ENCODE measurements around the gene CDC5L. TPM values are rescaled to one million over a fixed set of nuclear protein-coding genes. Genes with fewer than 3 reads are reported as not detected.

CDC5L gene
- total RNA-seq, 4 donors from 2014 or later = 9.9 to 23.1 (median 15.3) TPM

DNA sequence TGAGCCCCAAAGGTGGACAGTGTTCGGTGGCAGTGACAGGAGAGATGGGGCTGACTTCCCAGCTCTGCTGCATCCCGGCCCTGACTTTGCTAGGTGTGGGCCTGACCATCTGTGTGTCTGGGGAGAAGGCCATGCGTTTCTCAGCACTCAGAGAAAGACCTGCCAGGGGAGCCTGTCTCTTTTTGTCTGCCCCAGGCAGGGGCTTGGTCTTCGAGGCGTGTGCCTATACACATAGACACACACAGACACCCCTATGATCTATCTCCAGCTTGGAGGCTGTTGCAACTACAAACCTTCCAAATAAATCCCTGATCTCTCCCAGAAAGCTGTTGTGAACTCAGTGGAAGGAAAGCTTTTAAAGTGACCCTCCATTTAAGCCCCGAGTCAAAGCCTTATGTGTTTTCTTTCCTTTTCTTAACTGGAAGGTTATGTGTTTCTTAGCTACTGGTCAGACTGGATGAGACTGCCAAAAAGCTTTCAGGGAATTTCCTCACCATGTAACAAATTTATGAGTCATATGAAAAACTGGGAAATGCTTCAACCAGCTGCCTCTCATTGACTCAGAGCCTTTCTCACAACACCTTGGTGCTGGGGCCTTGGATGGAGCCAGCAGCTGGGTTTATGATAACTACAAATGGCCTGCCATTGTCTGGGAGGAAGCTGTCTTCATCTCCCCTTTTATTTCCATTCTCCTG lies 102.6 kb downstream of the CDC5L start:
- DNase-seq = no peak
- Histone ChIP-seq H3K4me3 (no peak overlapping the region), H3K9me3 (no peaks in the 10 kb centered on the region), H3K4me1 (no peaks in the 10 kb centered on the region), H3K36me3 (no peaks in the 10 kb centered on the region), H3K27me3 (no peaks in the 10 kb centered on the region), H3K27ac (peak overlapping the region in 3 of 4 donors; percentile 12 to 39 (median 30))
- TF ChIP-seq POLR2A (IDR thresholded peaks at IDR 0.05) = no peak
- TF ChIP-seq, protein P1, sequence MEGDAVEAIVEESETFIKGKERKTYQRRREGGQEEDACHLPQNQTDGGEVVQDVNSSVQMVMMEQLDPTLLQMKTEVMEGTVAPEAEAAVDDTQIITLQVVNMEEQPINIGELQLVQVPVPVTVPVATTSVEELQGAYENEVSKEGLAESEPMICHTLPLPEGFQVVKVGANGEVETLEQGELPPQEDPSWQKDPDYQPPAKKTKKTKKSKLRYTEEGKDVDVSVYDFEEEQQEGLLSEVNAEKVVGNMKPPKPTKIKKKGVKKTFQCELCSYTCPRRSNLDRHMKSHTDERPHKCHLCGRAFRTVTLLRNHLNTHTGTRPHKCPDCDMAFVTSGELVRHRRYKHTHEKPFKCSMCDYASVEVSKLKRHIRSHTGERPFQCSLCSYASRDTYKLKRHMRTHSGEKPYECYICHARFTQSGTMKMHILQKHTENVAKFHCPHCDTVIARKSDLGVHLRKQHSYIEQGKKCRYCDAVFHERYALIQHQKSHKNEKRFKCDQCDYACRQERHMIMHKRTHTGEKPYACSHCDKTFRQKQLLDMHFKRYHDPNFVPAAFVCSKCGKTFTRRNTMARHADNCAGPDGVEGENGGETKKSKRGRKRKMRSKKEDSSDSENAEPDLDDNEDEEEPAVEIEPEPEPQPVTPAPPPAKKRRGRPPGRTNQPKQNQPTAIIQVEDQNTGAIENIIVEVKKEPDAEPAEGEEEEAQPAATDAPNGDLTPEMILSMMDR (IDR thresholded peaks at IDR 0.05) = no peak

DNA sequence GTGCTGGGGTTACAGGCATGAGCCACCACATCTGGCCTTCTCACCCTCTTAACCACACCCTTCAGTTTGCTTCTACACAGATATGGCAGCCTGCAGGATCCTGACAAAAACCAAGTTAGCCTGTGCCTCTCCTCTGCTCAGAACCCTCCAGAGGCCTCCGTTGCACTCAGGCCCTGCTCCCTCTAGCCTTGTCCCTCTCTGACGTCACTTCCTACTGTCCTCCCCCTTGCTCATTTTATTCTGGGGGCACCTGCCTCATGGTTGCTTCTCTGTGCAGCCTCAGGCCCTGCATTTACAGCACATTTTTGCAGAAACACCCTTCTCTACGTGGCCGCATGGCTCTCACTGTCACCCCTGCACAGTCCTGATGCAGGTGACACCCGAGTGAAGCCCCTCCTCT lies 105.6 kb downstream of the CDC5L start:
- no peak overlapping the region for H3K27ac ChIP-seq
- no peak for TF ChIP-seq POLR2A (IDR thresholded peaks at IDR 0.05)
- TF ChIP-seq, protein P1 (IDR thresholded peaks at IDR 0.05) = no peak
- H3K36me3 ChIP-seq = no peaks in the 10 kb centered on the region

DNA sequence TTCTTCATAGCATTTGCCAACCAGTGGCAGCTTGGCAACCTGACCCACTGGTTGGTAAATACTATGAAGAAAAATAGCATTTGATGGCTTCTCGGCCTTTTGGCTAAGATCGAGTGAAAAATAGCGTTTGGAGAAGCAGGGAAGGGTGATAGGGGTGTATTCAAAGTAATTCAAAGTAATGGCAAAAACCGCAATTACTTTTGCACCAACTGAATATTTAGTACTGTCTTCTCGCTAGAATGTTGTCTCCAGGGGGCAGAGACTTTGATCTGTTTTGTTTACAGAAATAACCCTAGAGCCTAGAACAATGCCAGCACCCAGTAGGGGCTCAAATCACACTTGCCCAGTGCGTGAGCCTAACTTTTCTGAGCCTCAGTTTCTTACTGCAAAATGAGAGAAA lies 106.1 kb downstream of the CDC5L start:
- no peaks in the 10 kb centered on the region for H3K9me3 ChIP-seq
- no peaks in the 10 kb centered on the region for H3K36me3 ChIP-seq
- H3K27me3 ChIP-seq = no peaks in the 10 kb centered on the region
- no peak overlapping the region for H3K27ac ChIP-seq
- no peak overlapping the region for H3K4me3 ChIP-seq
- H3K4me1 ChIP-seq = no peaks in the 10 kb centered on the region
- no peak for DNase-seq
- no peak for TF ChIP-seq POLR2A (IDR thresholded peaks at IDR 0.05)
- TF ChIP-seq, protein P1 (IDR thresholded peaks at IDR 0.05) = no peak

More for the DNA sequence above, 105.6 kb downstream of the CDC5L start:
- Histone ChIP-seq H3K4me3 (no peak overlapping the region), H3K9me3 (no peaks in the 10 kb centered on the region), H3K27me3 (no peaks in the 10 kb centered on the region), H3K4me1 (no peaks in the 10 kb centered on the region)
- no peak for DNase-seq

DNA sequence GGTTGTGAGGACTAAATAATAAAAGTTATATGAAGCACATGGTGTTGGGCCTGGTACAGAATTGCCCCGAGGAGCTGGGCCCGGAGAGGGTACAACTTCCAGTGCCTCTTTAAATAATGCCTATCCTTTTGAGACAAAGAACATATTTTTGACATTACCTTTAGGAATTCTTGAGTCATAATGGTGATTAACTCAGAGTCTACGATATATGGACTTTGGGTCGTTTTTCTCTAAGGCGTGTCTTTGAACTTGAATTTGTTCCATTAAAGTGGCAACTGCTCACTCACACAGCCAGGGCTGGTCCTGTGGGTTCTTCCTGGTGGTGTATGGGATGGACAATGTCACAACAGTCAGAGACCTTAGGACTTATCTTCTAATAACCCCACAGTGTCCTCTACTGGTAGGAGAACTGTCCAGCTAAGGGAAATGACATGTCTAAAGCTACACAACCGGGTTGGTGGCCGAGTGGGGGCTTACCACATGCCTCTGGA lies 106.5 kb downstream of the CDC5L start:
- H3K9me3 ChIP-seq = no peaks in the 10 kb centered on the region
- TF ChIP-seq, protein P1 (IDR thresholded peaks at IDR 0.05) = peak in 3 of 6 experiments; percentile 27 to 39 (median 37)
- no peak for TF ChIP-seq POLR2A (IDR thresholded peaks at IDR 0.05)
- no peaks in the 10 kb centered on the region for H3K27me3 ChIP-seq
- DNase-seq = no peak
- H3K36me3 ChIP-seq = no peaks in the 10 kb centered on the region
- H3K27ac ChIP-seq = no peak overlapping the region
- no peaks in the 10 kb centered on the region for H3K4me1 ChIP-seq
- no peak overlapping the region for H3K4me3 ChIP-seq

DNA sequence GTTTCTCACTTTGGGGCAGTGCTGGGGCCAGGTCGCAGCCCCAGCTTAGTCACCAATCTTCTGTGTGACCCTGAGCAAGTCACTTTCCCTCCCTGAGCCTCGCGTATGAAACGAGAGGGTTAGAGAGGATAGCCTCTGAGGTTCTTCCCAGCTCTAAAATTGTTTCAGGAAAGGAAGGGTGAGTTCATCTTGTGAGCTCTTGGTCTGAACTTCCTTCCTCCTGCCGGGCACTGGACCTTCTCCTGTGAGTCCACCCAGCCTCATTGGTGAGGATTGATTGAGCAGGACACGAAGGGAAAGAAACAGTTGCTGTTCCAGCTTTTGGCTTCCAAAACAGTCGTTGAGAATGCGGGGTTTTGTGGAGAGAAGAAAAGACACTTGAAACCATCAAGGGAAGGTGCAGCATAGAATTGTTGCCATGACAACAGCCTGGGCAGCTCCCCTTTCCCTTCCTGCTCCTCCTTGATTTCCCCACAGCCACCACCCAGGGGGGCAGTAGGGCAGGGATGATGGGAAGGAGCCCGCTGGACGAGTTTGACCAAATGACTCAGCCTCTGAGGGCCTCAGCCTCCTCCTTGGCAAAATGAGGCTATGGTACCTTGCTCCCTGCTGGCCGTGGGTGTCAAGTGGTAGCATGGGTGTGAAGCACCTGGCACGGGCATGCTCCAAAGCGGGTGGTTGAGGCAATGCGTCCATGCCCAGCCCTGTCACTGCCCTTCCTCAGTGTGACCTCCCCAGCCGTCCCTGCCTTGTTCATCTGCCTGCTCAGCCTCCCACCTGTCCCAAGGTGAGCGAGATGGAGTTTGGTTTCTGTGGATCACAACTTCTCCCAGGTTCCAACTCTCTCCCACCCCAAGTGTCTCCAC lies 107.8 kb downstream of the CDC5L start:
- Histone ChIP-seq H3K36me3 (no peaks in the 10 kb centered on the region), H3K27ac (no peak overlapping the region), H3K27me3 (no peaks in the 10 kb centered on the region), H3K9me3 (no peaks in the 10 kb centered on the region), H3K4me1 (no peaks in the 10 kb centered on the region), H3K4me3 (no peak overlapping the region)
- TF ChIP-seq POLR2A (IDR thresholded peaks at IDR 0.05) = no peak
- TF ChIP-seq, protein P1 (IDR thresholded peaks at IDR 0.05) = no peak
- DNase-seq = no peak
